T-cell (primary cell): ENCODE measurements around the gene TUBGCP5. TPM values are rescaled to one million over a fixed set of nuclear protein-coding genes. Genes with fewer than 3 reads are reported as not detected.
"Not testable (repeated sequence)": the region's sequence is repeated elsewhere in the genome, so short reads cannot be mapped to it uniquely, and the experiment has no call there.

Source experiments
- ATAC-seq, 4 experiments: fragments of 200-7000 bp in 3 of 4; fragments of 150-1000 bp in 1 of 4; cut with Tn5 transposase; replicated peaks in 1 of 4; 1 replicate in 3 of 4; 2 replicates in 1 of 4; pipeline ENCODE4 v1.10.0; 2021; ENCODE audit warnings: moderate library complexity in 3 of 4, mild to moderate bottlenecking in 2 of 4, moderate number of reproducible peaks in 1 of 4
- CTCF ChIA-PET, 2 donors: fragments of 300-600 bp; sonication (Branson Sonifier 250); formaldehyde crosslinking; loops; one replicate each; lab custom pipeline; 2022; ENCODE audit warnings: antibody characterized with exemption in 2 of 2; lab: Charles Lee
- POLR2A ChIA-PET, 2 donors: fragments of 300-600 bp; sonication (Branson Sonifier 250); formaldehyde crosslinking; loops; one replicate each; lab custom pipeline; 2022; ENCODE audit warnings: antibody characterized with exemption in 2 of 2; lab: Charles Lee
- DNase-seq, 35 experiments: peaks; one replicate each; pipeline versions ENCODE4 v3.0.0 to v3.0.0-alpha.2; 2013 to 2023
- H3K27ac ChIP-seq: one replicate; pipeline ENCODE4 v1.5.1; 2013; ENCODE audit warnings: low read length
- H3K27me3 ChIP-seq, 2 experiments: replicated peaks in 1 of 2; 1 replicate in 1 of 2; 2 replicates in 1 of 2; pipeline versions ENCODE4 v1.6.1 to v1.7.0; 2013; ENCODE audit warnings: low read length in 1 of 2, mixed read lengths in 1 of 2; ENCODE audit not compliant: control insufficient read depth in 2 of 2, insufficient read depth in 2 of 2; ENCODE audit errors: extremely low read depth in 1 of 2
- H3K36me3 ChIP-seq, 2 donors: 1 replicate in 1 of 2; 2 replicates in 1 of 2; pipeline versions ENCODE4 v1.6.1 to v1.7.0; 2013; ENCODE audit warnings: low read length in 1 of 2; ENCODE audit not compliant: control insufficient read depth in 2 of 2, insufficient read depth in 1 of 2; ENCODE audit errors: extremely low read depth in 1 of 2
- H3K4me1 ChIP-seq, 2 experiments: 1 replicate in 1 of 2; 2 replicates in 1 of 2; pipeline versions ENCODE4 v1.6.1 to v1.7.0; 2013; ENCODE audit warnings: low read length in 2 of 2, mixed read lengths in 1 of 2; ENCODE audit not compliant: insufficient read depth in 2 of 2, control insufficient read depth in 1 of 2; ENCODE audit errors: extremely low read depth in 1 of 2
- H3K4me3 ChIP-seq, 2 donors: 1 replicate in 1 of 2; 2 replicates in 1 of 2; pipeline versions ENCODE4 v1.5.1 to v1.7.0; 2013; ENCODE audit warnings: mild to moderate bottlenecking in 2 of 2, low read length in 1 of 2, moderate library complexity in 1 of 2; ENCODE audit not compliant: control insufficient read depth in 1 of 2; ENCODE audit errors: extremely low read depth in 1 of 2
- H3K9me3 ChIP-seq: 2 replicates; pipeline ENCODE4 v1.7.0; 2013
- H3K27ac Mint-ChIP-seq, 2 donors: one replicate each; pipeline ENCODE4 v1.8.0; 2020 to 2021; ENCODE audit warnings: mild to moderate bottlenecking in 2 of 2, mixed read lengths in 2 of 2
- H3K27me3 Mint-ChIP-seq, 2 donors: one replicate each; pipeline ENCODE4 v1.8.0; 2021 to 2022; ENCODE audit warnings: mixed read lengths in 2 of 2
- H3K36me3 Mint-ChIP-seq: one replicate; pipeline ENCODE4 v1.8.0; 2021; ENCODE audit warnings: mixed read lengths
- H3K4me1 Mint-ChIP-seq, 3 donors: one replicate each; pipeline ENCODE4 v1.8.0; 2020 to 2022; ENCODE audit warnings: mixed read lengths in 3 of 3, mild to moderate bottlenecking in 1 of 3
- H3K4me3 Mint-ChIP-seq, 3 donors: one replicate each; pipeline ENCODE4 v1.8.0; 2020 to 2022; ENCODE audit warnings: mild to moderate bottlenecking in 3 of 3, mixed read lengths in 3 of 3, moderate library complexity in 3 of 3
- H3K9me3 Mint-ChIP-seq, 3 donors: one replicate each; pipeline ENCODE4 v1.8.0; 2020 to 2022; ENCODE audit warnings: mixed read lengths in 3 of 3
- WGBS: methylation state at CpG from one replicate; pipeline ENCODE4 v1.1.5; 2013; ENCODE audit warnings: missing lambda C conversion rate; ENCODE audit not compliant: insufficient coverage; 5-methylcytosine and 5-hydroxymethylcytosine counted together
- total RNA-seq, 35 experiments: library from RNA in 6 of 35; stranded (reverse) in 6 of 35; fragments of 120-200 nt in 1 of 35; gene quantifications; one replicate each; pipeline versions ENCODE4 v1.2.1 to v1.2.4 and lab custom pipeline; 2013 to 2026

Gene TUBGCP5
- 10 to 100 TPM; 17.1 to 23.4 (median 20.4) TPM for total RNA-seq
- 29.9 TPM for total RNA-seq (2013)
- 18.6 to 50.4 (median 35.4) reads per million in 29 experiments for total RNA-seq (lab: John Stamatoyannopoulos, UW)

GRCh38 chr15:23039143-23039916 is at the start of gene TUBGCP5:
Gene TUBGCP5, minus strand, starts transcription at chr15:23039569. Its CDS starts 26 bp downstream, at chr15:23039543.
- peaks cover 0 to 4% of the 10 kb centered on the region in 2 experiments for H3K27me3 ChIP-seq
- H3K4me1 ChIP-seq, result peaks cover 7 to 16% of the 10 kb centered on the region in 2 experiments
- peaks cover 0 to 8% of the 10 kb centered on the region in 2 donors for H3K36me3 ChIP-seq
- POLR2A ChIA-PET, result interaction anchor here in 1 of 2 donors (0.5 kb wide), 1 partner anchor 57 kb away, joined by 4 read pairs; no protein-coding TSS in a partner anchor
- peak; percentile 89 to 98 (median 96) for DNase-seq
- under 1% methylated on average over 92 of the region's 92 CpGs for WGBS
- H3K9me3 ChIP-seq, result no peaks in the 10 kb centered on the region
- Mint-ChIP-seq H3K4me3 (peak within 1 kb of the TSS; percentile 94 to 96 (median 95)), H3K9me3 (no peaks in the 10 kb centered on the region), H3K27me3 (no peaks in the 10 kb centered on the region), H3K4me1 (peaks cover 26 to 35% (median 28%) of the 10 kb centered on the region in 3 donors), H3K36me3 (peaks cover 12% of the 10 kb centered on the region), H3K27ac (peak within 1 kb of the TSS; percentile 91 to 92)
- ATAC-seq, result peak; percentile 92 to 97 (median 96)
- no peak within 1 kb of the TSS for H3K27ac ChIP-seq
- CTCF ChIA-PET, result interaction anchor here in 1 of 2 donors (0.6 to 1.4 kb wide), 3 partner anchors 9 to 254 kb away, joined by 3 to 6 read pairs (median 3); no protein-coding TSS in a partner anchor
- H3K4me3 ChIP-seq, result peak within 1 kb of the TSS; percentile 71 to 80

DNA sequence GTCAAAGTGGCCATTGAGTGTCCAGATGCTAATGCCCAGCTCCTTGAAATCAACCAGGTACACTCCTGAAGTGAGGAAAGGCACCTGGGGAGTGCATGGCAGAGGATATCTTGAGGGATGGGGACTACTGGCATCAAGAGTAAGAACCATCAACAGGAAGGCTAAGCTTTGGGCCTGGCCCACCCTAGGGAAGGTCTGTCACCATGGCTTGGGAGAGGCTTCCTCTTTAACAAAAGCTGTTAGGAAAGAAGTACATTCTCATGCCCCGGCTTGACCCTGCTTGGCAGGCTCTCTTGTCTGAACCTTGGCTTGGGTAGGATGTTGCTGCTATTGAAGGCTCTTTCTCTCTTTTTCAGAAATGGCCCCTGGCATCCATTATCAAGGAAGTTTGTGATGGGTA is 43.7 kb upstream of the TUBGCP5 start:
- ATAC-seq, result no peak
- Histone ChIP-seq H3K9me3 (no peaks in the 10 kb centered on the region), H3K27me3 (peaks cover 0 to 4% of the 10 kb centered on the region in 2 experiments), H3K36me3 (no peaks in the 10 kb centered on the region), H3K27ac (no peak overlapping the region), H3K4me1 (no peaks in the 10 kb centered on the region), H3K4me3 (no peak overlapping the region)
- Mint-ChIP-seq H3K27ac (no peak overlapping the region), H3K27me3 (no peaks in the 10 kb centered on the region), H3K9me3 (no peaks in the 10 kb centered on the region), H3K36me3 (no peaks in the 10 kb centered on the region), H3K4me3 (no peak overlapping the region), H3K4me1 (no peaks in the 10 kb centered on the region)
- POLR2A ChIA-PET, result no interaction called here
- CTCF ChIA-PET, result no interaction called here
- 57% methylated on average over 1 of the region's 1 CpG for WGBS
- no peak for DNase-seq

DNA sequence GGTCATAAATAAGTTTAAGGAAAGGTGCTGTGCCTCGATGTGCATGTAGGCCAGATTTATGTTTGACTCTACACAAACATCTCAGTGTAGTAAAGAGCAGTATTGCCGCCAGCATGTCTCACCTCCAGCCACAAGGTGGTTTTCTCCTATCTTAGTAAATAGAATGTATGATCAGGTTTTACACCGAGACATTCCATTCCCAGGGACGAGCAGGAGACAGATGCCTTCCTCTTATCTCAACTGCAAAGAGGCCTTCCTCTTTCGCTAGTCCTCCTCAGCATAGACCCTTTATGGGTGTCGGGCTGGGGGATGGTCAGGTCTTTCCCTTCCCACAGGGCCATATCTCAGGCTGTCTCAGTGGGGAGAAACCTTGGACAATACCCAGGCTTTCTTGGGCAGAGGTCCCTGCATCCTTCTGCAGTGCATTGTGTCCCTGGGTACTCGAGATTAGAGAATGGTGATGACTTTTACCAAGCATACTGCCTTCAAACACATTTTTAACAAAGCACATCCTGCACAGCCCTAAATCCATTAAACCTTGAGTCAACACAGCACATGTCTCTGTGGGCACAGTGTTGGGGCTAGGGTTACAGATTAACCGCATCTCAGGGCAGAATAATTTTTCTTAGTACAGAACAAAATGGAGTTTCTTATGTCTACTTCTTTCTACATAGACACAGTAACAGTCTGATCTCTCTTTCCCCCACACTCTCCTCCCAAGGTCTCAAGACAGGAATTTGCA is 42.8 kb upstream of the TUBGCP5 start:
- H3K9me3 Mint-ChIP-seq, CTCF ChIA-PET: not testable (repeated sequence)
- WGBS, result 40% methylated on average over 1 of the region's 8 CpGs

DNA sequence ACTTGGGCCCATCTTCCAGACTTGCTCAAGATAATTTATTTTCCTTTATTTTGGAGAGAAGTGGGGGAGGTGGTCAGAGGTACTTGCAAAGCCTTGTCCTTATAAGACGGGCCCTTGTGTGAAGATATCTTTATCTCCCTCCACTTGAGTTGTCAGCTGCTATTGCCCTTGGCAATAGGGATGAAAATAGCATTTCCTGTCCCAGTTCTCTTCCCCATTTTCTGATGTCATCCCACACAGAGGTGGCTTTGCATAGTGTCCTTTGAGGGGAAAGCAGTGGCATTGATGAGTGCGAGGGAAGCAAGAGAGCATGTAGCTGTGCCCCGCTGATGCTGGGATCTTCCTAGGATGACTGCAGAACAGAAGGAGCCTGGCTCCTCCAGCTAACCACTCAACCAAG is 41.9 kb upstream of the TUBGCP5 start:
- Histone ChIP-seq H3K36me3 (no peaks in the 10 kb centered on the region), H3K4me3 (no peak overlapping the region), H3K9me3 (no peaks in the 10 kb centered on the region), H3K27me3 (peaks cover 0 to under 1% of the 10 kb centered on the region in 2 experiments), H3K27ac (no peak overlapping the region), H3K4me1 (no peaks in the 10 kb centered on the region)
- Mint-ChIP-seq H3K9me3 (no peaks in the 10 kb centered on the region), H3K4me1 (no peaks in the 10 kb centered on the region), H3K4me3 (no peak overlapping the region), H3K27me3 (no peaks in the 10 kb centered on the region), H3K36me3 (no peaks in the 10 kb centered on the region), H3K27ac (no peak overlapping the region)
- no peak for DNase-seq
- no peak for ATAC-seq
- no CpG with 5 or more reads among the region's 3 CpGs for WGBS
- CTCF ChIA-PET, result no interaction called here
- POLR2A ChIA-PET, result no interaction called here

More for the DNA sequence above, 42.8 kb upstream of the TUBGCP5 start:
- H3K27me3 ChIP-seq, DNase-seq, H3K27ac Mint-ChIP-seq, ATAC-seq, POLR2A ChIA-PET, H3K4me3 ChIP-seq, H3K27me3 Mint-ChIP-seq, H3K27ac ChIP-seq, H3K36me3 Mint-ChIP-seq, H3K4me1 Mint-ChIP-seq, H3K9me3 ChIP-seq, H3K4me3 Mint-ChIP-seq, H3K36me3 ChIP-seq, H3K4me1 ChIP-seq: not testable (repeated sequence)

DNA sequence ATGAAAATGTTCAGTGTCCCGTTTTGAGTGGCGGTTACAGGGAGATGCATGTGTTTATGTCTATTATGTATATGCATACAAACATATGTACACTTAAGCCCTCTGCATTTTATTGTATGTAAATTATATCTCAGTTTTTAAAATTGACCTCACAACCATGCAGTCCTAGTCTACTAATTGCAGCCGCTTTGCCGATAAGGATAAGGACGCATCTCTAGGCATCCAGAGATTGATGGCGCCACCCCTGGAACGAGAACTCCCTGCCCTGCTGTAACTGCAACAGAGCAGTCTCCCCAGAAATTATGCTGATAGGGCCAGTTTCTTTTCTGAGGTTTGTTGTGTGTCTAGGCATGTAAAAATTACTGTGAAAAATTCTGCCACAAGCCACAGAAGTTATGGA is 40.4 kb upstream of the TUBGCP5 start:
- Mint-ChIP-seq H3K27me3 (peaks cover 0 to 4% of the 10 kb centered on the region in 2 donors), H3K4me3 (no peak overlapping the region), H3K27ac (no peak overlapping the region), H3K9me3 (no peaks in the 10 kb centered on the region), H3K4me1 (no peaks in the 10 kb centered on the region), H3K36me3 (no peaks in the 10 kb centered on the region)
- ATAC-seq (no peak), DNase-seq (no peak)
- no peaks in the 10 kb centered on the region for H3K4me1 ChIP-seq
- WGBS, result no CpG with 5 or more reads among the region's 7 CpGs
- ChIA-PET CTCF (no interaction called here), POLR2A (no interaction called here)
- no peak overlapping the region for H3K4me3 ChIP-seq
- no peak overlapping the region for H3K27ac ChIP-seq
- no peaks in the 10 kb centered on the region for H3K36me3 ChIP-seq
- peaks cover 0 to 5% of the 10 kb centered on the region in 2 experiments for H3K27me3 ChIP-seq
- no peaks in the 10 kb centered on the region for H3K9me3 ChIP-seq

DNA sequence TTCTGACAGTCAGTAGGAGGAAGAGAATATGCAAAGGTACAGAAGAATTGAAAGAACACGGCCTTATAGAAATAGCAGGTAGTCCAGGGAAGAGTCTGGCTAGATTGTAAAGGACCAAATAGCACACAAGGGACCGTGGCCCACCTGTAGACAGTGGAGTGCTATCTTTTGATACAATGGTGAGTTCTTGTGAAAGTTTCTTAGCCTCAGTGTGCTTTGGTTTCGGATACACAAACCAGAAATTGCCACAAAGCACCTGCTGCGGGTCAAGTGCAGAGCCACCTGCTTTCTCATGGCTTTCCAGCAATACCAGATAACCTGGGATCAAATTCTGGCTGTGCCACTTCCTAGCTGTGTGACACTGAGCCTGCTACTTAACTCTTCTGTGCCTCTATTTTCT is 36.6 kb upstream of the TUBGCP5 start:
- ChIA-PET CTCF (no interaction called here), POLR2A (no interaction called here)
- H3K36me3 ChIP-seq, result no peaks in the 10 kb centered on the region
- Mint-ChIP-seq H3K4me1 (no peaks in the 10 kb centered on the region), H3K27ac (no peak overlapping the region), H3K4me3 (no peak overlapping the region), H3K36me3 (no peaks in the 10 kb centered on the region), H3K9me3 (no peaks in the 10 kb centered on the region), H3K27me3 (peaks cover 9 to 10% of the 10 kb centered on the region in 2 donors)
- H3K27me3 ChIP-seq, result peaks cover 5 to 7% of the 10 kb centered on the region in 2 experiments
- H3K27ac ChIP-seq, result no peak overlapping the region
- H3K4me1 ChIP-seq, result no peaks in the 10 kb centered on the region
- no peak overlapping the region for H3K4me3 ChIP-seq
- no peaks in the 10 kb centered on the region for H3K9me3 ChIP-seq
- ATAC-seq, result no peak
- no peak for DNase-seq
- WGBS, result 74% methylated on average over 4 of the region's 4 CpGs
